Activated T-helper 2 cell treated with anti-CD3 and anti-CD28 coated beads, Interferon-gamma antibody, Interleukin-2, Interleukin-4, amounts not matched to agents 10 μg/mL and 5 μg/mL and 100 μg/mL, durations not matched to agents 14 hours and 24 hours and 36 hours (primary cell): Measurements from ENCODE around the gene PRSS3. TPM values are rescaled to one million over a fixed set of nuclear protein-coding genes. Genes with fewer than 3 reads are reported as not detected.
"Not testable (repeated sequence)": the region's sequence is repeated elsewhere in the genome, so short reads cannot be mapped to it uniquely, and the experiment has no call there.

ENCODE experiments used
- DNase-seq: peaks from one replicate; pipeline ENCODE4 v3.0.0; 2021; ENCODE audit warnings: low spot score
- H3K27ac Mint-ChIP-seq: one replicate; pipeline ENCODE4 v1.8.0; 2021; ENCODE audit warnings: mixed read lengths
- H3K27me3 Mint-ChIP-seq: one replicate; pipeline ENCODE4 v1.8.0; 2021; ENCODE audit warnings: low read depth, mixed read lengths
- H3K36me3 Mint-ChIP-seq: one replicate; pipeline ENCODE4 v1.8.0; 2021; ENCODE audit warnings: low read depth, mixed read lengths
- H3K4me1 Mint-ChIP-seq: one replicate; pipeline ENCODE4 v1.8.0; 2021; ENCODE audit warnings: low read depth, mixed read lengths
- H3K4me3 Mint-ChIP-seq: one replicate; pipeline ENCODE4 v1.8.0; 2021; ENCODE audit warnings: low read depth, mild to moderate bottlenecking, moderate library complexity, mixed read lengths
- H3K9me3 Mint-ChIP-seq: one replicate; pipeline ENCODE4 v1.8.0; 2021; ENCODE audit warnings: mixed read lengths
- intact Hi-C: fragments of 100-400 bp; cut with micrococcal nuclease; formaldehyde crosslinking; loops from one replicate; pipeline ENCODE4 v1.15.1; 2023
- total RNA-seq: library from RNA; stranded (reverse); gene quantifications from 2 replicates; pipeline ENCODE4 v1.2.3, GENCODE V29; 2022

PRSS3 gene
- total RNA-seq, 1 donor from 2014 or later = not detected

GRCh38 chr9:33773135-33773534 is 22.2 kb upstream of the PRSS3 start:
- not testable (repeated sequence) for H3K4me1 Mint-ChIP-seq, H3K4me3 Mint-ChIP-seq, DNase-seq

GRCh38 chr9:33774074-33774659 is 21.2 kb upstream of the PRSS3 start:
- H3K27me3 Mint-ChIP-seq = peaks cover 20% of the 10 kb centered on the region
- H3K4me1 Mint-ChIP-seq = peaks cover 14% of the 10 kb centered on the region
- H3K4me3 Mint-ChIP-seq, intact Hi-C loops, H3K27ac Mint-ChIP-seq, DNase-seq, H3K9me3 Mint-ChIP-seq, H3K36me3 Mint-ChIP-seq: not testable (repeated sequence)

More at GRCh38 chr9:33773135-33773534, 22.2 kb upstream of the PRSS3 start:
- H3K9me3 Mint-ChIP-seq, intact Hi-C loops, H3K36me3 Mint-ChIP-seq, H3K27ac Mint-ChIP-seq: not testable (repeated sequence)
- peaks cover 18% of the 10 kb centered on the region for H3K27me3 Mint-ChIP-seq

- Mint-ChIP-seq H3K27me3 (peaks cover 31% of the 10 kb centered on the region), H3K36me3 (no peaks in the 10 kb centered on the region), H3K9me3 (no peaks in the 10 kb centered on the region), H3K27ac (no peak overlapping the region), H3K4me3 (no peak overlapping the region), H3K4me1 (peaks cover 8% of the 10 kb centered on the region)
- intact Hi-C loops = no loop called here
- no peak for DNase-seq
Measured at GRCh38 chr9:33776578-33776977, 18.8 kb upstream of the PRSS3 start.

GRCh38 chr9:33778700-33779351 is 16.5 kb upstream of the PRSS3 start:
- peaks cover 9% of the 10 kb centered on the region for H3K4me1 Mint-ChIP-seq
- H3K36me3 Mint-ChIP-seq = no peaks in the 10 kb centered on the region
- H3K27me3 Mint-ChIP-seq = peaks cover 34% of the 10 kb centered on the region
- no peaks in the 10 kb centered on the region for H3K9me3 Mint-ChIP-seq
- H3K4me3 Mint-ChIP-seq = no peak overlapping the region
- DNase-seq = peak; percentile 45
- intact Hi-C loops = no loop called here
- no peak overlapping the region for H3K27ac Mint-ChIP-seq

DNA sequence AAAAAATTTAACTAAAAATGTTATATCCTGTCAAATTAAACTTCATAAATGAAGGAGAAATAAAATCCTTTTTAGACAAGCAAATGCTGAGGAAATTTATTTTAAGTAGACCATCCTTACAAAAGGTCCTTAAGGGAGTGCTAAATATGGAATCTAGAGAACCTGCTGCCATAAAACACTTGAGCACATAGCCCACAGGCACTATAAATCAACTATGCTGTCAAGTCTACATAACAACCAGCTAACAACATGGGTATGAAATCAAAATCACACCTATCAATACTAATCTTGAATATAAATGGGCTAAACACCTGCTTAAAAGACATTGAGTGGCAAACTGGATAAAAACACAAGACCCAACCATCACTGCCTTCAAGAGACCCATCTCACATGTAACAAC is 15.1 kb upstream of the PRSS3 start:
- Mint-ChIP-seq H3K36me3 (no peaks in the 10 kb centered on the region), H3K4me3 (no peak overlapping the region), H3K27ac (no peak overlapping the region), H3K9me3 (no peaks in the 10 kb centered on the region), H3K4me1 (peaks cover 9% of the 10 kb centered on the region), H3K27me3 (peaks cover 31% of the 10 kb centered on the region)
- no peak for DNase-seq
- intact Hi-C loops = loop anchor here (10.0 kb wide), 1 partner anchor 75 kb away; no protein-coding TSS in a partner anchor

GRCh38 chr9:33781736-33782135 is 13.6 kb upstream of the PRSS3 start:
- Mint-ChIP-seq H3K4me1 (peaks cover 7% of the 10 kb centered on the region), H3K36me3 (no peaks in the 10 kb centered on the region), H3K27ac (no peak overlapping the region), H3K27me3 (peaks cover 33% of the 10 kb centered on the region), H3K9me3 (no peaks in the 10 kb centered on the region), H3K4me3 (no peak overlapping the region)
- no peak for DNase-seq
- intact Hi-C loops = loop anchor here (10.0 kb wide), 1 partner anchor 73 kb away; no protein-coding TSS in a partner anchor

- Mint-ChIP-seq H3K4me1 (peaks cover 7% of the 10 kb centered on the region), H3K4me3 (no peak overlapping the region), H3K27me3 (peaks cover 33% of the 10 kb centered on the region), H3K9me3 (no peaks in the 10 kb centered on the region), H3K36me3 (no peaks in the 10 kb centered on the region), H3K27ac (no peak overlapping the region)
- no peak for DNase-seq
- intact Hi-C loops = loop anchor here (10.0 kb wide), 1 partner anchor 72 kb away; no protein-coding TSS in a partner anchor
Measured at GRCh38 chr9:33782395-33783152, 12.8 kb upstream of the PRSS3 start.

GRCh38 chr9:33785914-33786313 is 9.4 kb upstream of the PRSS3 start:
- DNase-seq = no peak
- Mint-ChIP-seq H3K36me3 (no peaks in the 10 kb centered on the region), H3K27ac (no peak overlapping the region), H3K9me3 (no peaks in the 10 kb centered on the region), H3K4me1 (peaks cover 1% of the 10 kb centered on the region), H3K4me3 (no peak overlapping the region), H3K27me3 (peaks cover 31% of the 10 kb centered on the region)
- intact Hi-C loops = loop anchor here (10.0 kb wide), 1 partner anchor 69 kb away; no protein-coding TSS in a partner anchor

- intact Hi-C loops = loop anchor here (10.0 kb wide), 1 partner anchor 68 kb away; no protein-coding TSS in a partner anchor
- Mint-ChIP-seq H3K36me3 (no peaks in the 10 kb centered on the region), H3K27ac (no peak overlapping the region), H3K4me3 (no peak overlapping the region), H3K27me3 (peaks cover 32% of the 10 kb centered on the region), H3K9me3 (no peaks in the 10 kb centered on the region), H3K4me1 (peaks cover 1% of the 10 kb centered on the region)
- no peak for DNase-seq
Measured at GRCh38 chr9:33786681-33787080, 8.7 kb upstream of the PRSS3 start.

- no peak overlapping the region for H3K4me3 Mint-ChIP-seq
- H3K9me3 Mint-ChIP-seq = no peaks in the 10 kb centered on the region
- H3K36me3 Mint-ChIP-seq = no peaks in the 10 kb centered on the region
- DNase-seq = no peak
- intact Hi-C loops = loop anchor here (10.0 kb wide), 1 partner anchor 67 kb away; no protein-coding TSS in a partner anchor
- H3K27me3 Mint-ChIP-seq = peaks cover 37% of the 10 kb centered on the region
- H3K27ac Mint-ChIP-seq = no peak overlapping the region
- no peaks in the 10 kb centered on the region for H3K4me1 Mint-ChIP-seq
Measured at GRCh38 chr9:33787839-33788238, 7.5 kb upstream of the PRSS3 start.

- intact Hi-C loops = loop anchor here (10.0 kb wide), 1 partner anchor 65 kb away; no protein-coding TSS in a partner anchor
- not testable (repeated sequence) for H3K9me3 Mint-ChIP-seq
Measured at GRCh38 chr9:33789429-33789828, 5.9 kb upstream of the PRSS3 start.

GRCh38 chr9:33791117-33791516 is 4.2 kb upstream of the PRSS3 start:
- peaks cover 36% of the 10 kb centered on the region for H3K27me3 Mint-ChIP-seq
- H3K9me3 Mint-ChIP-seq = no peaks in the 10 kb centered on the region
- intact Hi-C loops = no loop called here
- H3K27ac Mint-ChIP-seq = no peak overlapping the region
- H3K36me3 Mint-ChIP-seq = no peaks in the 10 kb centered on the region
- DNase-seq = no peak
- H3K4me1 Mint-ChIP-seq = no peaks in the 10 kb centered on the region
- H3K4me3 Mint-ChIP-seq = no peak overlapping the region

More at GRCh38 chr9:33789429-33789828, 5.9 kb upstream of the PRSS3 start:
- H3K27ac Mint-ChIP-seq, H3K36me3 Mint-ChIP-seq, H3K4me1 Mint-ChIP-seq, H3K4me3 Mint-ChIP-seq, DNase-seq: not testable (repeated sequence)
- H3K27me3 Mint-ChIP-seq = peaks cover 38% of the 10 kb centered on the region

- H3K27ac Mint-ChIP-seq, DNase-seq, H3K4me1 Mint-ChIP-seq, H3K4me3 Mint-ChIP-seq, intact Hi-C loops, H3K36me3 Mint-ChIP-seq, H3K9me3 Mint-ChIP-seq: not testable (repeated sequence)
- H3K27me3 Mint-ChIP-seq = peaks cover 31% of the 10 kb centered on the region
Measured at GRCh38 chr9:33793496-33793895, 1.9 kb upstream of the PRSS3 start.
